ENCODE data around the gene LATS2.

Gene LATS2

GRCh38 chr13:21018220-21018619 is 43.2 kb downstream of the LATS2 start:
- DNase-seq (ENCODE audit: low read depth): no peak

- no peak for DNase-seq (ENCODE audit: low read depth)
Observed at GRCh38 chr13:21016487-21016886, 44.9 kb downstream of the LATS2 start.

GRCh38 chr13:21015284-21015683 is 46.1 kb downstream of the LATS2 start:
- DNase-seq (ENCODE audit: low read depth): peak; percentile 79

- peak; percentile 82 for DNase-seq (ENCODE audit: low read depth)
Observed at GRCh38 chr13:21014502-21015170, 46.8 kb downstream of the LATS2 start.

- no peak for DNase-seq (ENCODE audit: low read depth)
Observed at GRCh38 chr13:21014139-21014501, 47.3 kb downstream of the LATS2 start.

- DNase-seq (ENCODE audit: low read depth): no peak
Observed at GRCh38 chr13:21013682-21014038, 47.7 kb downstream of the LATS2 start.

GRCh38 chr13:21012841-21013681 is 48.3 kb downstream of the LATS2 start:
- DNase-seq (ENCODE audit: low read depth): no peak

GRCh38 chr13:21012211-21012610 is 49.2 kb downstream of the LATS2 start:
- peak; percentile 37 for DNase-seq (ENCODE audit: low read depth)

GRCh38 chr13:21011378-21011777 is 50.0 kb downstream of the LATS2 start:
- no peak for DNase-seq (ENCODE audit: low read depth)

- peak; percentile 47 for DNase-seq (ENCODE audit: low read depth)
Observed at GRCh38 chr13:21010621-21011020, 50.8 kb downstream of the LATS2 start.

GRCh38 chr13:21009036-21009435 is 52.4 kb downstream of the LATS2 start:
- DNase-seq (ENCODE audit: low read depth): no peak

- DNase-seq (ENCODE audit: low read depth): no peak
Observed at GRCh38 chr13:21008026-21008425, 53.4 kb downstream of the LATS2 start.

- DNase-seq (ENCODE audit: low read depth): no peak
Observed at GRCh38 chr13:21006141-21007005, 55.0 kb downstream of the LATS2 start.

GRCh38 chr13:21005193-21005592 is 56.2 kb downstream of the LATS2 start:
- DNase-seq (ENCODE audit: low read depth): no peak

- DNase-seq (ENCODE audit: low read depth): no peak
Observed at GRCh38 chr13:21001471-21001870, 59.9 kb downstream of the LATS2 start.

- no peak for DNase-seq (ENCODE audit: low read depth)
Observed at GRCh38 chr13:21000647-21001046, 60.7 kb downstream of the LATS2 start.

- no peak for DNase-seq (ENCODE audit: low read depth)
Observed at GRCh38 chr13:20998649-20999415, 62.6 kb downstream of the LATS2 start.

- DNase-seq (ENCODE audit: low read depth): peak; percentile 93
Observed at GRCh38 chr13:20997301-20998161, 63.9 kb downstream of the LATS2 start.

- no peak for DNase-seq (ENCODE audit: low read depth)
Observed at GRCh38 chr13:20995245-20995838, 66.0 kb downstream of the LATS2 start.

GRCh38 chr13:20994441-20994821 is 67.0 kb downstream of the LATS2 start:
- peak; percentile 48 for DNase-seq (ENCODE audit: low read depth)
